ENCODE measurements around the gene LCTL.
"Not testable (repeated sequence)": the region's sequence is repeated elsewhere in the genome, so short reads cannot be mapped to it uniquely, and the experiment has no call there.

Gene LCTL

DNA sequence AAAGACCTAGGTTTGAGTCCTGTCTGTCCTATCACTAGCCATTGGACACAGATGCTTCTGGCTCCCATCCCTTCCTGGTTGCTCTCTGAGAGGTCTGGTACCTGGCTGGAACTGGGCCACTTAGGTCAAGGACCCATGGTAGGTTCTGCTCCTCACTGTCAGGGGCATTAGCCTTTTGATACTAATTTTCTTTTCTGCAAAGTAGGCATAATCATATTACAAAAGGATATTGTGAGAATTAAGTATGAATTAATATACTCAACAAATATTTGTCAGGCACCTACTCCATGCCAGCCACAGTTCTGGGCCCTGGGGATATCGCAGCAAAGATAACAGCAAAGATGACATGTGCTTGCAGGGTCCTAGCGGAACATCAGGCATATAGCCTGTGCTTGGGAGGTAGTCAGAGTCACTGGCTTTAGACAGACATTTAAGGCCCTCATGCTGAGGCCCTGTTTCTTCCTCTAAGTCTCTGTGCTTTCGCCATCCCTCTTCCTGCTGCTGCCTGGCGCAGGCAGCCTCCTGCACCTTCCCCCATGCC, 25.6 kb upstream of the LCTL start:
- no peak for DNase-seq

DNA sequence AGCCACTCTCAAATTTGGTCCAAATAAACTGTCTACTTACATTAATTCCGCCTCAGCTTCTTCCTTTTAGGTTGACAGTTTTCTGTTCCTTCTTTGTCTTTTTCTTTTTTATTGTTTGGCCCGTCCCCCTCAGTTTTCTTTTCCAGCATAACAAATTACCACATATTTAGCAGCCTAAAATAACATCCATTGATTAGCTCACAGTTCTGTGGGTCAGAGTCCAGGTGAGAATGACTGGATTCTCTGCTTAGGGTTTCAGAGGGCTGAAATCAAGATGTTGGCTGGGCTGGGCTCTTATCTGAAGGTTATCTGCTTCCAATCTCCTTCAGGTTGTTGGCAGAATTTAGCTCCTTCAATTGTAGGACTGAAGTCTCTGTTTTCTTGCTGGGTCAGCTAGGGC, 24.6 kb upstream of the LCTL start:
- DNase-seq = no peak

DNA sequence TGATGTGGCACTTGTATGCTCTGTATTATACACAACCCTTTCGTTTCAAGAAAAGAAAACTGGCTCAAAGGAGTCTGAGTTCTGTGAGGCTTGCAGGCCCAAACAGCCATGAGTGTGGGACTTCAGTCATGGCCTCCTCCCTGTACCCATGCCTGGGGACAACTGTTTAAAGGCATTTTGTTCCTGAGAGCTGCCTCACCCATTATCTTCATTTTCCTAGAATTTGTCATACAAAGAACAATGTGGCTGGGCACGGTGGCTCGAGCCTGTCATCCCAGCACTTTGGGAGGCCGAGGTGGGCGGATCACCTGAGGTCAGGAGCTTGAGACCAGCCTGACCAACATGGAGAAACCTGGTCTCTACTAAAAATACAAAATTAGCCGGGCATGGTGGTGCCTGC, 23.6 kb upstream of the LCTL start:
- not testable (repeated sequence) for DNase-seq

DNA sequence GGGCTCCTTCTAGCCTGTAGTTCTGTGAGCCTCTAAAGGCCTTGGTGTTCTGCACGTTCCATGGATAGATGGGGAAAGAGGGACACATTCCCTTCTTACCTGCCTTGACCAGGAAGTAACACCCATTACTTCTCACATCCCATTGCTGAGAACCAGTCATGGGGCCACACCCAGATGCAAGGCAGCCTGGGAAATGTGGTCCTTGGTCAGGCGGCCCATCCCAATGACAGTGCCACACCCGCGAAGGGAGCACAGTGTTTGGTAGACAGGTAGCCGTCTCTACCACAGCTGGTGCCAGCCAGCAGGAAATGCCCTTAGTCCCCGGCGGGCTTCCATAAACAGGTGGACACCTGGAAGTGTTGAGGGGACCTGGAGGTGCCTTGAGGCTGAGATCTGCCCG, 23.2 kb upstream of the LCTL start:
- no peak for DNase-seq

DNA sequence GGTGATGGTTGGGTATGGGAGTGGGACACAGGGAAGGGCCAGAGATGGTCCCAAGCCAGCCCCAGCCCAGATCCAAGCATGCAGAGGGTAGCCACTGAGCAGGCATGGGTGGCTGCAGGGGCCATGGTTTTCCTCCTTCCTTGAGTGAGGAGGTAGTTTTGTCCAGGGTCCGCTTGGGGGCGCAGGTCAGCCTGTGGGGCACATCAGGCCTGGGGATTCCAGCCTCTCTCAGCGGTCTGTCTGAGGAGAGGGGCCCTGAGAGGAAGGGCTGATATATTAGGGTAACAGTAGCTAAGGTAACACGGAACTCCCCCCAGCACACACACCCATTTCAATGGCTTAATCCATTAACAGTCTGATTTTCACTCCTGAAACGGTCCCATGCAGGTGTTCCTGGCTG, 22.7 kb upstream of the LCTL start:
- DNase-seq = no peak

DNA sequence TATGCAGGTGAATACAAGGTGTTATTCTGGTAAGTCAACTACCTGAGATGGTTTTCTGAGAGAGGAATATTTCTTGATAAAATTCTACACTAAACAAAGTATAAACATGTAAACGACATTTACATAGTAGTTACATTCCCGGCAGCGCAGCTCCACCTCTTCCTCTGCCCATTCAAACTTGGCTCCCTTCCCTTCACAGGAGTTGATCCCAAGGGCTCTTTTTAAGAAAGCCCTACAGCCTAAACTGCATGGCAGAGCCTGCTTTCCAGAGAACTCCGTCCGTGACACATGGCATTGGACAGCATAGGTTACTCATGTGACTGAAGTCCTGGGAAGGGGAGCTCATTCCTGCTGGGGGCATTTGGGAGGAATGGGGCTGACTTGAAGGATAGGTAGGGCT, 22.0 kb upstream of the LCTL start:
- DNase-seq = no peak

DNA sequence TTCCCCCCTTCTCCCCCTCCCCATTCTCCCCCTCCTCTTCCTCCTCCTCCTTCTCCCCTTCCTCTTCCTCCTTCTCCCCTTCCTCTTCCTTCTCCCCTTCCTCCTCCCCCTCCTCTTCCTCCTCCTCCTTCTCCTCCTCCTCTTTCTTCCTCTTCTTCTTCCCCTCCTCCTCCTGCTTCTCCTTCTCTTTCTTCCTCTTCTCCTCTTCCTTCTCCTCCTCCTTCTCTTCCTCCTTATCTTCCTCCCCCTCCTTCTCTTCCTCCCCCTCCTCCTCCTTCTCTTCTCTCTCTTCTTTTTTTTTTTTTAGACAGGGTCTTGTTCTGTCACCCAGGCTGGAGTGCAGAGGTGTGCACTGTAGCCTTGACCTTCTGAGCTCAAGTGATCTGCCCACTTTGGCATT, 21.2 kb upstream of the LCTL start:
- DNase-seq = no peak

DNA sequence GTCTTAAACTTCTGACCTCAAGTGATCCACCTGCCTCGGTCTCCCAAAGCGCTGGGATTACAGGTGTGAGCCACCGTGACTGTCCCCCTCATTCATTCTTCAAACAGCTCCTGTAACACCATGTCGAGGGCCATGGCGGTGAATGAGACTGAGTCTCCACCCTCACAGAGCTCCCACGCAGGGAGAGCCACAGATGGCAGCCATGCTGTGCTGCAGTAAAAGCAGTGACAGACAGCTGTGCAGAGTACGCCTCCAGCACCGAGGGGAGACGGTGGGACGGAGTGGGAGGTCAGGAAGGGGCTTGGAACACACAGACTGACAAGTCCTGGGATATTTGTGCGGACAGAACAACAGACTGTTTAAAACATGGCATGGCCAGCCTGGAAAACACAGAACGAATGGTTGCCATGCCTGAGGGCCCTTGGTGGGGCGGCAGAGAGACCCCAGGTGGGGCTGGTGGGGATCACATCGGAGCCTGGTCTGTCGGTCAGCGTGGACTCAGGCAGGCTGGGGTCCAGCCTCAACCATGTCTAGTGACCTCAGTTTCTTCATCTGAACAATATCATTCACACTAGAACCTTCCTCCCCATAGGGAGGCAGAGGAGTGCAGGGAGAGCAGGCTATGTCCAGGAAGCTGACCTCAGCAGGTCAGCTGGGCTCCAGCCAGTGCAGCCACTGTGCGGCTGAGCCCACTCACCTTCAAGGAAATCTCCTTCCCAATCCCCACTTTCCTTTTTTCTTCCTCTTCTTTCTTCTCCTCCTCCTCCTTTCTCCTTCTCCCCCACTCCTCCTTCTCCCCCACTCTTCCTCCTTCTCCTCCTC, 20.6 kb upstream of the LCTL start:
- peak in 2 of 58 donors; percentile 3 to 11 for DNase-seq

DNA sequence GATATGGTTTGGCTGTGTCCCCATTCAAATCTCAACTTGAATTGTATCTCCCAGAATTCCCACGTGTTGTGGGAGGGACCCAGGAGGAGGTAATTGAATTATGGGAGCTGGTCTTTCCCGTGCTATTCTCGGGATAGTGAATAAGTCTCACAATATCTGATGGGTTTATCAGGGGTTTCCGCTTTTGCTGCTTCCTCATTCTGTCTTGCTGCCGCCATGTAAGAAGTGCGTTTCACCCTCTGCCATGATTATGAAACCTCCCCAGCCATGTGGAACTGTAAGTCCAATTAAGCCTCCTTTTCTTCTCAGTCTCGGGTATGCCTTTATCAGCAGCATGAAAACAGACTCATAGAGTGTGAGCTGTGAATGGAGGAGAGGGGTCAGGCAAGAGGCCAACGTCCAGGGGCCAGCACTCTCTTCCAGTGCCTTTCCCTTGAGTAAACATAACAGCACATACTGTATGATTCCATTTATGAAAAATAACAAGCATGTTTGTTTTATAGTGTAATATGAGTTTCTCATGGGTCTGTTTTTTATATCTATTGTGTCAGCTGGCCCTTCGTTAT, 16.3 kb upstream of the LCTL start:
- no peak for DNase-seq

DNA sequence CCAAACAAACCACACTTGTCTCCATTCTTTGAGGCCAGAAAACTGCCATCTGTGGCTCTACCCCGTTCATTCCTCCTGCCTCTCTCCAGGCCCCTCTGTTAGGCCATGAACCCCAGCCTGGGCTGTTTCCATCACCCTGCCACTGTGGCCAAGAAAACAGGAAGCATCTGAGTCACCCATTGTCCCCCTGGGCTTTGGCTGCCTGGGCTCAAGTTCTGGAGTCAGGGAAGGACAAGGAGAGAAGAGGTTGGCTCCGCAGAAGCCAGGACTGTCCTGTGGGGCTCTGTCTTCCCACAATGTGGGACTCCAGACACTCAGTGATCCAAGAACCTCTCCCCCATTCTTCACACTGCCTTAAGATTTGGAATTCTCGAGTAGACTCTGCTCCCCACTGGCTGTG, 14.8 kb upstream of the LCTL start:
- DNase-seq = peak in 3 of 58 donors; percentile 5 to 18 (median 16)

DNA sequence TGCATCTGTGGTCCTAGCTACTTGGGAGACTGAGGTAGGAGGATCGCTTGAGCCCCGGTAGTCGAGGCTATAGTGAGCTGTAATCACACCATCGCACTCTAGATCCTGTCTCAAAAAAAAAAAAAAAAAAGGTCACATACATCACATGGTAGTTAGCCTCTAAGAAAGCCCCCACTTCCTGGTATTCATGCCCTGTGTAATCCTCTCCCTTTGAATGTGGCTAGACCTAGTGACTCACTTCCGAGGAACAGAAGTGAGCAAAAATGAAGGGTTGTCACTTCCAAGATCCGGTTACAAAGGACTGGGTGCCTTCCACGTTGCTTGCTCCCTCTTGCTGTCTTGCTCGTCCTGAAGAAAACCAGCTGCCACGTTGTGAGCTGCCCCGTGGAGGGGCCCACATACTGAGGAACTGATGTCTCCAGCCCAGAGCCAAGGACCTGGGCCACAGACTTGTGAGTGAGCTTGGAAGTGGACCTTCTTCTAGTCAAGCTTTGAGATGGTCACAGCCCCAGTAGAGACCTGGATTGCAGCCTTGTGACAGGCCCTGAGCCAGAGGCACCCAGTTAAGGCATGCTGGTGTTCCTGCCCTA, 12.6 kb upstream of the LCTL start:
- DNase-seq = no peak

DNA sequence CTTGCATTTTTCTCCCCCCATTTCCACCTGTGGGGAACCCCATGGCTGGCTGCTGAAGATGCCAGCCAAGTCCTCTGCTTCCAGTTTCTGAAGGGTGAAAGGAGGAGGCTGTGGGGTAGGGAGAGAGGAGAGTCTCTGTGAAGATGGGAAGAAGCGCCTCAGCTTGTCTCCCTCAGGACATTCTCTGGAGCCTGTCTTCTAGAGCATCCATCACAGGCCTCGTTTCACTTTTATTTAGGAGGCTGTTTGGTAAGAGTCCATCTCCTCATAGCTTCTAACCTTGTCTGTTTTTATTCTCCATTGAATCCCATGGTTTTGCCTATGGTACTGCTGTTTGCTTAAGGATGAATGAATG, 8.8 kb upstream of the LCTL start:
- no peak for DNase-seq

DNA sequence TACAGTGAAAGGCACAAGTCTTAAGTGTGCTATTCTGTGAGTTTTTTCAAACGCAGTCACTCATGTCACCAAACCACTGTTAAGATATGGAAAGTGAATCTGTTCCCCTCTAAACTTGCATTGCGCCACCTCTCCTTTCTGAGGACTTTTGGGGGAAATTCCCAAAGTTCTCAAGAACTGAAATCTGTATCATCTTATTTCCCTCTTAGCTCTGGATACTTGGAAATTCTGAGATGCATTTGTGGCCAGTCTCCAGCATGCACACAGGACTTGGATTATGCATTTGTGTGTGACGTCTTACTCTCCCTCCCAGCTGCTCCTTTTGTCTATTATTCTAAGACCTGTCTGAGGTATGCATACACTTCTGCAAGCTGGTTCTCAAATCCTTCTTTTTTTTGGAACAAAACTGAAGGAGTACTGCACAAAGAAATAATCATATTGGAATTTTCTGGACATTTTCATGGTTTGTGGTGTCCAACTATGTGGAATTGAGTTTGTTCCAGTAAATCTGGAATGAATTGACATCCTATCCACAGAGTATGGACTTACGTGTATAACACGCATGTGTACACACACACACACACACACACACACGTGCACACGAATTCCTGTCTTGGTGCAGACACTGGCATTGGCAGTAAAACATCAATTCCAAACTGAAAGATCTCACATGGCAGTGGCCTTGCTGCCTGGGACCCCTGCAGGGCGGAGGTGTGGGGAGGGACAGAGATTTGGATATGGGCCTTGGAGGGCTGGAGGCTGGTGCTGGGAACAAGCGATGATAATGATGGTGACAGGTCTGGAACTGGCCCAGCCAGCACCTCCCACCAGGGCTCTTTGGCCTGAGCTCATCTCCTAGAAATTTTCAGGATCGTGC, 8.2 kb upstream of the LCTL start:
- no peak for DNase-seq

DNA sequence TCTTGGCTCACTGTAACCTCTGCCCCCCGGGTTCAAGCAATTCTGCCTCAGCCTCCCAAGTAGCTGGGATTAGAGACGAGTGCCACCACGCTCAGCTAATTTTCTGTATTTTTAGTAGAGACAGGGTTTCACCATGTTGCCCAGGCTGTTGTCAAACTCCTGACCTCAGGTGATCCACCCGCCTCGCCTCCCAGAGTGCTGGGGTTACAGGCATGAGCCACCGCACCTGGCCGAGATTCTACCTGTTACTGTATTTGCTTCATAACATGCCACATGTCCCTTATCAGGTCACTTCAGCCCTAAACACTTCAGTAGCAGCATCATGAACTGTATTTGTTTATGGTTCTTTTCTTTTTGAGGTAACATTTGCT, 7.5 kb upstream of the LCTL start:
- DNase-seq = no peak

DNA sequence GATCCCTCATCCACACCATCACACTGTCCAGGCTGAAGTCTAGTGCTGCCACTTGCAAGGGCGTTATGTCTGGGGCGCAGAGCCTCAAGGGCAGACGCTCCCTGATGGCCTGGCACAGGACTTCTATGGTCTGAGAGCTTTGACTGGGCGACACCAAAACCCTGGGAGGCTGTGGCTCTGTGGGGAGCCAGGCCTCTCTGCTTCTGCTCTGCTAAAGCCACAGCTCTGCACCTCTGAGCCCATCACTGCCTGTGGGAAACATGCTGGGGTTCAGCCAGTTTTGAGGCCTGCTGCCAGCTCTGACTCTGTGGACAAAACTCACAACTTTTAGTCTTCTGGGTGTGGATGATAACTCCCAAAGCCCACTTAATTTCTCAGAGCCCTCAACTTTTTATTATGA, 6.3 kb upstream of the LCTL start:
- DNase-seq = no peak

DNA sequence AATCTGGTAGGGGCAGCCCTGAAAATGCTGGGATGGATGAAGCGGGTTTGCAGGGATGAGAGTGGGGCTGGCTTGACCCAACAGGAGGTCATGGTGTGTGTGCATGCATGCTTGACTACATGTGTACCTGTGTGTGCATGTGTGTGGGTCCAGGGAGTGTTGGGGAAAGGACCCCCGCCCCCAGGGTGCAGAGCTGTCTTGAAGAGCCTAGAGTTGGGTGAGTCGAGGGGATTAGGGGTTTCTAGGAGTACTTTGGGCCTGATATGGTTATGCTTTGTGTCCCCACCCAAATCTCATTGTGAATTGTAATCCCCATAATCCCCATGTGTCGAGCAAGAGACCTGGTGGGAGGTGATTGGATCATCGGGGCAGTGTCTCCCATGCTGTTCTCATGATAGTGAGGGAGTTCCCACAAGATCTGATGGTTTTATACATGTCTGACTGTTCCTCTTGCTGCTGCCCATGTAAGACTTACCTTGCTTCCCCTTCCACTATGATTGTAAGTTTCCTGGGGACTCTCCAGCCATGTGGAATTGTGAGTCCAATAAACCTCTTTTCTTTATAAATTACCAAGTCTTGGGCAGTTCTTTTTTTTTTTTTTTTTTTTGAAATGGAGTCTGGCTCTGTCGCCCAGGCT, 5.2 kb upstream of the LCTL start:
- no peak for DNase-seq

DNA sequence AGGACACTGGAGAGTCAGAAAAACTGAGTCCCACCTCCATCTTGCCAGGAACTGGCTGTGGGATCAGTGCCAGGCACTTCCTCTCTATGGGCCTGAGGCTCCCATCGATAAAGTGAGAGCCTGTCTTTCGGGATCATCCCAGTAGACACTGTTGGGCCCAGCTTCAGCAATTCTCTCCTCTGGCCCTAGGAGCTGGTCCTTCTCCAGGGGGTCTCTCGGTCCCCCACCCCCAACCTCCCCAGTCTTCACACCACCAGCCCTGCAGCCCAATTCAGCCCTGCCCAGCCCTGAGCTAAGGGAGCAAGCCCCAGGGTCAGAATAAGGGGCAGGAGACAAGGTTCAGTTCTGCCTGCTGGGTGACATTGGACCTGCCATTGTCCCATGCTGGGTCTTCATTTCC, 4.5 kb upstream of the LCTL start:
- DNase-seq = no peak

DNA sequence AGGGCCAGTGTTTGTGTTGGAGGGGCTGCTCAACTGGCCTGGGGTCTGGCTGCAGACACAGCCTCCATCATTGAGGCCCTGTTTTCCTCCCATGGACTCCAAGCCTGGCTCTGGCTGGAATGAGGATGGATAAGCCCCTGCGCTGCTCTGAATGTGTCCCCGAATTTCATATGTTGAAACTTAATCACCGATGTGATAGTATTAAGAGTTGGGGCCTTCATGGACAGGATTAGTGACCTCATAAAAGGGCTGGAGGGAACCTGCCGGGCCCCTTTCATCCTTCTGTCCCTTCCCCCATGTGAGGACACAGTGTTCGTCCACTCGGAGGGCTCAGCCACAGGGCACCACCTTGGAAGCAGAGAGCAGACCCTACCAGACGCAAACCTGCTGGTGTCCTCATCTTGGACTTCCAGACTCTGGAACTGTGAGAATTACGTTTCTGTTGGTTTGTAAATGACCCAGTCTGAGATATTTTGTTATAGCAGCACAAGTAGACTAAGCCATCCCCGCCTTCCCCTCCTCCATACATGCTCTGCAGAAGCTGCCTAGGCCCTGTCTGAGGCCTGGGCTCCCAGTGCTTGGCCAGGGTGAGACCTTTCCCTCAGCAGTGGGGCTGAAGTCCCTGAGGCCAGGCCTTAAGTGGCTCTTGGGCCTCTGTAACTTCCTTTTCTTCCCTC, 3.8 kb upstream of the LCTL start:
- no peak for DNase-seq

DNA sequence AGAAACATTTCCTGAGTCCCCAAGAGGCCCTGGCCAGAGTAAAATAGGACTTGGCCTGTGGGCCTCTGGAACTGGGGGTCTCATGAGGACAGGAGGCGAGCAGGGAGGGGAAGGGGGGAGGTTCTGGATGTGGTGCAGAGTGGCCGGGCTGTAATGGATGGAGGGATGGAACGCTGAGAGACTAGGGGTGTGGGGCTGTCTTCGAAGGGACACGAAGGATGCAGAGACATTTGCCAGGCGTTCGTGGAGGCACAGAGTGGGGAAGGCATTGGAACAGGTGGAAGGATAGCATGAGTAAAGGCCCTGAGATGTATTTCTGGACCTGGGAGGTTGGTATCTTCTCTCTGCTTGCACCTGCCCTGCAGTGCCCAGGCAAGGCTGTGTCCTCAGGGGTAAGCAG, 2.1 kb upstream of the LCTL start:
- no peak for DNase-seq

DNA sequence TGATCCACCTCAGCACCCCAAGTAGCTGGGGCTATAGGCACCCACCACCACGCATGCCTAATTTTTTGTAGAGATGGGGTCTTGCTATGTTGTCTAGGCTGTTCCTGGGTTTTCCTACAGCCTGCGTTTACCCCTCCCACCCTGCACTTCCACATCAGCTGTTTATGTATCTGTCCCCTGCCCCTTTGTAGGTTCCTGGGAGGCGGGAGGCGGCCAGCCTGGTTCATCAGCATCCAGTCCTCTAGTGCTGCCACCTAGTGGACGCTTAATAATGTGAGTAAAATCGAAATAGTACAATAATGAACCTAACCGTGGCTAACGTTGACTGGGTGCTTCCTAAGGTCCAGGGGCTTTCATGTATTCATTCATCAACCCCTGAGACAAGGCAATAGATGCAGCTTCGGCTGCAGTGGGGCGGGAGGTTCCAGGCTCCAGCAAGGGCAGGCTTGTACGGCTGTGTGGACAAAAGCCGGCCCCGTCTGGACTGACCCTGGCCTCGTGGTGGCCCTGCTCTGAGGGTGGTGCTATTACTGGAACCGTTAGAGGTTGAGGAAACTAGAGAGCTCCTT, 1.2 kb upstream of the LCTL start:
- peak in 22 of 58 donors; percentile 3 to 44 (median 14) for DNase-seq
